ENCODE data around the gene MOB1B.
A peak's percentile ranks its signal among the peaks of the same experiment; 100 is the strongest.
"Not testable (repeated sequence)": the region's sequence is repeated elsewhere in the genome, so short reads cannot be mapped to it uniquely, and the experiment has no call there.

Gene MOB1B

DNA sequence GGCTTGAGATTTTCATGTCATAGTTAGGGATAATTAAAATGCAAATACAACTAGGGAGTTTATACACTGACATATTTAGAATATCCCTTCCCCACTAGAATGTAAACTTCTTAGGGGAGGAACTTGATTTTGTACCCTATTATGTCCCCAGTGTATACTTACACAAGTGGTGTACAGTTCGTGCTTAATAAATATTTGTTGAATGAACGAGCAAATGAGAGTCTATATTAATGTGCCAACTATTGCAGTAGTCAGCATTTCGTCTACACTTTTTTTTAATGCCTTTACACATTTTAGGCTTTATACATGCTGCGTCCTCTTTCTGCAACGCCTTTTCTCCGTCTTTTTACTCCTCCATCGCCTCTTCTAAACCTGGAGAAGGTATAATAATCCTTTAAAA is 8.4 kb upstream of the MOB1B start:
- DNase-seq (ENCODE audit: low read depth): no peak
- TF ChIP-seq, protein P1, sequence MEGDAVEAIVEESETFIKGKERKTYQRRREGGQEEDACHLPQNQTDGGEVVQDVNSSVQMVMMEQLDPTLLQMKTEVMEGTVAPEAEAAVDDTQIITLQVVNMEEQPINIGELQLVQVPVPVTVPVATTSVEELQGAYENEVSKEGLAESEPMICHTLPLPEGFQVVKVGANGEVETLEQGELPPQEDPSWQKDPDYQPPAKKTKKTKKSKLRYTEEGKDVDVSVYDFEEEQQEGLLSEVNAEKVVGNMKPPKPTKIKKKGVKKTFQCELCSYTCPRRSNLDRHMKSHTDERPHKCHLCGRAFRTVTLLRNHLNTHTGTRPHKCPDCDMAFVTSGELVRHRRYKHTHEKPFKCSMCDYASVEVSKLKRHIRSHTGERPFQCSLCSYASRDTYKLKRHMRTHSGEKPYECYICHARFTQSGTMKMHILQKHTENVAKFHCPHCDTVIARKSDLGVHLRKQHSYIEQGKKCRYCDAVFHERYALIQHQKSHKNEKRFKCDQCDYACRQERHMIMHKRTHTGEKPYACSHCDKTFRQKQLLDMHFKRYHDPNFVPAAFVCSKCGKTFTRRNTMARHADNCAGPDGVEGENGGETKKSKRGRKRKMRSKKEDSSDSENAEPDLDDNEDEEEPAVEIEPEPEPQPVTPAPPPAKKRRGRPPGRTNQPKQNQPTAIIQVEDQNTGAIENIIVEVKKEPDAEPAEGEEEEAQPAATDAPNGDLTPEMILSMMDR (IDR thresholded peaks at IDR 0.05; ENCODE audit: control insufficient read depth, insufficient read depth, low read depth, low read length, missing control alignments): no peak
- no peak overlapping the region for H3K4me3 ChIP-seq (ENCODE audit: control insufficient read depth, low read depth, low read length)

DNA sequence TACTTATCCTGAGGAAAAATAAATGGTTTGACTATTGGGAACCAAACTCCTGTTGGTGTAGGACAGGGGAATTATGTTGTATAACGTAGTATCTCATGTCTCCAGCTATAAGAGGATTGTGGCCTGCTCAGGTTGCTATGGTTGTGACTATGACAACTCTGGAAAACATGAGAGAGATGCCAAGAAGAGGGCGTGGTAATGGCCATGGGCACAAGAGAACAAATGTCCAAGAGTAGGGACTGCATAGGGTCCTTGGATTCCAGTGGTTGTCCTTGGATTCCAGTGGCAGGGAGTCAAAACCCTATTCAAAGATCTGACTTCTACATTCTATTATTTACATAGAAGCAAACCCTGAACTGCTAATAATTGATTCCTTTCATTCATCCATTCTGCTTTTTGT is 6.8 kb upstream of the MOB1B start:
- H3K4me3 ChIP-seq (ENCODE audit: control insufficient read depth, low read depth, low read length): no peak overlapping the region
- DNase-seq (ENCODE audit: low read depth): no peak
- TF ChIP-seq, protein P1 (IDR thresholded peaks at IDR 0.05; ENCODE audit: control insufficient read depth, insufficient read depth, low read depth, low read length, missing control alignments): no peak

DNA sequence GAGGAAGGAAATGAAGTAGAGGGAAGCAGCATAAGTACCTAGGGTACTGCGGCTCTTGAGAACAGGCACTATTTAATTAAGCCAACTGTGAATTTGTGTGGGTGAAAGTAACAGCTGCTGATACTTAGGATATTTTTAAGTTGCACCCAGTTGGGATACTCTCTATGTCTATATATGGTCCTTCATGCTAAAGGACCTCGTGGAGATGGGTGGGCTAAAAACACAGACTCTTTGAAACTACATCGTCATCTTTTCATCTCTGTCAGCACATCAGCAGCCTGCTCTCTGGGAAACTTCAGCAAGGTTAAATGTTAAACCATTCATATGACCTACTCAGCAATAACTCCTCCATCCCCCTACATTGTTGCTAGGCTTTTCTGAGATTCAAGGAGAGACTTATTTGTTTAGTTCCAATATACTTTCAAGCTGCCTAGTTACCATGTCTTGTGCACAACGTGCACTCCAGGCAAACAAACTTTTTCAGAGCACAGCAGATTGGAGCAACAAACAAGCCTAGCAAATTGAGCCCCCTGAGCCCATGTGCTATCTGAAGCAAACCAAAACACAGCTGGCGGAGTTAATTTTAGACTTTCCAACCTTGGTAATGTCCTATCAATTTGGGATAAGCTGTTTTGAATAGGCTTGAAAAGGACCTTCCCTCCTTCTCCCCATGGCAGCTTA is 6.2 kb upstream of the MOB1B start:
- no peak overlapping the region for H3K4me3 ChIP-seq (ENCODE audit: control insufficient read depth, low read depth, low read length)
- TF ChIP-seq, protein P1 (IDR thresholded peaks at IDR 0.05; ENCODE audit: control insufficient read depth, insufficient read depth, low read depth, low read length, missing control alignments): no peak
- DNase-seq (ENCODE audit: low read depth): no peak

DNA sequence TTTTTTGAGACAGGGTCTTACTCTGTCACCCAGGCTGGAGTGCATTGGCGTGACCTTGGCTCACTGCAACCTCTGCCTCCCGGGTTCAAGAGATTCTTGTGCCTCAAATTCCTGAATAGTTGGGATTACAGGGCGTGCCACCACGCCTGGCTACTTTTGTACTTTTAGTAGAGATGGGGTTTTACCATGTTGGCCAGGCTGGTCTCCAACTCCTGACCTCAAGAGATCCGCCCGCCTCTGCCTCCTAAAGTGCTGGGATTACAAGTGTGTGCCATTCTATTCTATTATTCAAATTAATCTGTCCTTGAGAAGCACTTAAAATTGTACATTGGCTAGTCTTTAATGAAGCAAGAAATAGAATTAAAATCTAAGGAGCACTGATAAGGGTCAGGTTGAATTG is 3.6 kb upstream of the MOB1B start:
- not testable (repeated sequence) for H3K4me3 ChIP-seq (ENCODE audit: control insufficient read depth, low read depth, low read length); DNase-seq (ENCODE audit: low read depth)

DNA sequence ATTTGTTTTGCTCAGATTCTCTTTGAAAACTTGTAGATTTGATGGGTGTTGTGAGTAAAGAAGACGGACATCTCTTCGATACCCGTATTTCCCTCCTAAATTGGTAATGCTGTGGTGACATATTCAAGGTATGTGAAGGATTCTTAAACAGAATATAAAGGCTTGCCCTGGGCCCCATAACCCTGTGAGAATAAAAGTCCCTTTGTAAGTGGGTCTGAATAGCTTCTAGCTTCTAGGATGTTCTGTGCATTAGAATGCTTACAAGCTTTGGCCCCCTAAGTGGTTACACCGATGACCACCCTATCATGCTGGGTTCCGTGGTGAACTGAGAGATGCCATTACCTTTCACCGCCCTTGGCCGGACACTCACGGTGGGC is 574 bp upstream of the MOB1B start:
- DNase-seq (ENCODE audit: low read depth): no peak
- peak overlapping the region; percentile 83 for H3K4me3 ChIP-seq (ENCODE audit: control insufficient read depth, low read depth, low read length)
- TF ChIP-seq, protein P1 (IDR thresholded peaks at IDR 0.05; ENCODE audit: control insufficient read depth, insufficient read depth, low read depth, low read length, missing control alignments): no peak

DNA sequence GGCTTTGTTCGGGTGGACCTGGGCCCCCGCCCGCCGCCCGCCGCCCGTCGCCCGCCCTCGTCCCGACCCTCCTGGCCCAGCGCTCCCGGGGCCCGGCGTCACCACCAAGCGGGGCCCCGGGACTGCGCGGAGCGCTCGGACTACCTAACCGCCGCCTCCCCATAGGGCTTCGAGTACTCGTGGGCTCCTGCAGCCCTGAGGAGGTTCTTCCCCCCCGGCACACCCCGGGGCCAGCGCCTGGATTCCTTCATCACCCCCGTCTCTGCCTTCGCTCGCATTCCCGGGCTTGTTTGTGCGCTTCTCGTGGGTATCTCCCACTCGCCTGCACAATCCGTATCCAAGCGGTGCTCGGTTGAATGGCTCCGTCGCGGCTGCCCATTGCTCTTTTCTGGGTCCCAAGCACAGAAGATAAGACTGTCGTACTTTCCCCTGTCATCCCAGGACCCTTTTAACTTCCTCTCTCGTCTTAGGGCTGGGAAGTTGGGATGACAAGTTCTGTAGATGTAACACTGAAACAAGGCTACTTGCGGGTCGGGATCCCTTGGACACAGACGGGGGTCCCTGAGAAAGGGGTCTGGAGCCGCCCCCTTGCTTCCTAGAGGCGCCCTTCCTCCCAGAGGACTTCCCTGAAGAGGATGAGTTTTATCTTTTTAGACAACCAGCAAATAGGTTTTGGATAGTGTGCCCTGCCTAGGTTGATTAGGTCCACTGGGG is 565 bp downstream of the MOB1B start:
- TF ChIP-seq, protein P1 (IDR thresholded peaks at IDR 0.05; ENCODE audit: control insufficient read depth, insufficient read depth, low read depth, low read length, missing control alignments): no peak
- DNase-seq (ENCODE audit: low read depth): no peak
- H3K4me3 ChIP-seq (ENCODE audit: control insufficient read depth, low read depth, low read length): peak overlapping the region; percentile 83

DNA sequence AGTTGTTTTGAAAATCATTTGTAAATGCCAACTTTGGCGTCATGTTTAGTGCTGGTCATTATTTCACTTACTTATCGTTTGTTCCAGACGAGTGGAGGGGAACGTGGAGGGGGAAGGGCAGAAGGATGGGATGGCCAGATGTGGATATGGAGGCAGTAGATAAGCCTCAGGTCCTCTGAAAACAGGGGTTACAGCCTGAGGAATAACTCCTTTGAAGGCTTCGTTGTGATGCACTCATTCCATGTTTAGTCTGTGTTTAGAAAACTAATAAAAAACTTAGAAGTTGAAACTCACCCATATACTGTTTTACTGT is 1.1 kb downstream of the MOB1B start:
- no peak for DNase-seq (ENCODE audit: low read depth)
- H3K4me3 ChIP-seq (ENCODE audit: control insufficient read depth, low read depth, low read length): peak overlapping the region; percentile 83
- TF ChIP-seq, protein P1 (IDR thresholded peaks at IDR 0.05; ENCODE audit: control insufficient read depth, insufficient read depth, low read depth, low read length, missing control alignments): no peak

All from AG09309 (cell line).